ENCODE results near the gene TNFAIP8L3. TPM values are rescaled to one million over a fixed set of nuclear protein-coding genes. Genes with fewer than 3 reads are reported as not detected.

TNFAIP8L3 gene
- total RNA-seq, 1 donor from 2014 or later = 30.9 TPM

- no peak for DNase-seq (ENCODE audit: low read depth)
These were observed 4.0 kb downstream of the TNFAIP8L3 start for GRCh38 chr15:51090753-51091152.

GRCh38 chr15:51089699-51090453 is 4.8 kb downstream of the TNFAIP8L3 start:
- peak; percentile 34 for DNase-seq (ENCODE audit: low read depth)

- DNase-seq (ENCODE audit: low read depth) = no peak
These were observed 5.7 kb downstream of the TNFAIP8L3 start for GRCh38 chr15:51089041-51089440.

GRCh38 chr15:51088585-51088984 is 6.1 kb downstream of the TNFAIP8L3 start:
- no peak for DNase-seq (ENCODE audit: low read depth)

GRCh38 chr15:51087513-51087912 is 7.2 kb downstream of the TNFAIP8L3 start:
- no peak for DNase-seq (ENCODE audit: low read depth)

- DNase-seq (ENCODE audit: low read depth) = no peak
These were observed 8.3 kb downstream of the TNFAIP8L3 start for GRCh38 chr15:51086409-51086808.

GRCh38 chr15:51085764-51086163 is 8.9 kb downstream of the TNFAIP8L3 start:
- DNase-seq (ENCODE audit: low read depth) = no peak

GRCh38 chr15:51083641-51084166 is 11.0 kb downstream of the TNFAIP8L3 start:
- no peak for DNase-seq (ENCODE audit: low read depth)

- DNase-seq (ENCODE audit: low read depth) = no peak
These were observed 12.5 kb downstream of the TNFAIP8L3 start for GRCh38 chr15:51082246-51082645.

- no peak for DNase-seq (ENCODE audit: low read depth)
These were observed 14.4 kb downstream of the TNFAIP8L3 start for GRCh38 chr15:51080286-51080685.

GRCh38 chr15:51079226-51079625 is 15.5 kb downstream of the TNFAIP8L3 start:
- DNase-seq (ENCODE audit: low read depth) = no peak

- peak; percentile 35 for DNase-seq (ENCODE audit: low read depth)
These were observed 17.2 kb downstream of the TNFAIP8L3 start for GRCh38 chr15:51077221-51078153.

- no peak for DNase-seq (ENCODE audit: low read depth)
These were observed 18.0 kb downstream of the TNFAIP8L3 start for GRCh38 chr15:51076524-51077220.

- no peak for DNase-seq (ENCODE audit: low read depth)
These were observed 18.7 kb downstream of the TNFAIP8L3 start for GRCh38 chr15:51075826-51076523.

- peak; percentile 58 for DNase-seq (ENCODE audit: low read depth)
These were observed 19.3 kb downstream of the TNFAIP8L3 start for GRCh38 chr15:51075364-51075763.

- DNase-seq (ENCODE audit: low read depth) = no peak
These were observed 19.8 kb downstream of the TNFAIP8L3 start for GRCh38 chr15:51074926-51075325.

GRCh38 chr15:51071578-51071977 is 23.1 kb downstream of the TNFAIP8L3 start:
- DNase-seq (ENCODE audit: low read depth) = no peak

GRCh38 chr15:51069983-51070382 is 24.7 kb downstream of the TNFAIP8L3 start:
- no peak for DNase-seq (ENCODE audit: low read depth)

- DNase-seq (ENCODE audit: low read depth) = no peak
These were observed 27.2 kb downstream of the TNFAIP8L3 start for GRCh38 chr15:51067510-51067909.

GRCh38 chr15:51065781-51066180 is 28.9 kb downstream of the TNFAIP8L3 start:
- no peak for DNase-seq (ENCODE audit: low read depth)

- no peak for DNase-seq (ENCODE audit: low read depth)
These were observed 29.4 kb downstream of the TNFAIP8L3 start for GRCh38 chr15:51065261-51065660.

Measured in myocyte (in vitro differentiated cells).